Stimulated activated CD8-positive, alpha-beta memory T cell treated with anti-CD3 and anti-CD28 coated beads, Interleukin-2, amount 100 ng/mL, for 48 hours (primary cell): ENCODE data around the gene RRP1.

ENCODE experiments used
- DNase-seq, 2 donors: peaks; one replicate each; pipeline ENCODE4 v3.0.0-alpha.2; 2020; ENCODE audit warnings: low read depth in 2 of 2

RRP1 gene, protein sequence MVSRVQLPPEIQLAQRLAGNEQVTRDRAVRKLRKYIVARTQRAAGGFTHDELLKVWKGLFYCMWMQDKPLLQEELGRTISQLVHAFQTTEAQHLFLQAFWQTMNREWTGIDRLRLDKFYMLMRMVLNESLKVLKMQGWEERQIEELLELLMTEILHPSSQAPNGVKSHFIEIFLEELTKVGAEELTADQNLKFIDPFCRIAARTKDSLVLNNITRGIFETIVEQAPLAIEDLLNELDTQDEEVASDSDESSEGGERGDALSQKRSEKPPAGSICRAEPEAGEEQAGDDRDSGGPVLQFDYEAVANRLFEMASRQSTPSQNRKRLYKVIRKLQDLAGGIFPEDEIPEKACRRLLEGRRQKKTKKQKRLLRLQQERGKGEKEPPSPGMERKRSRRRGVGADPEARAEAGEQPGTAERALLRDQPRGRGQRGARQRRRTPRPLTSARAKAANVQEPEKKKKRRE

DNA sequence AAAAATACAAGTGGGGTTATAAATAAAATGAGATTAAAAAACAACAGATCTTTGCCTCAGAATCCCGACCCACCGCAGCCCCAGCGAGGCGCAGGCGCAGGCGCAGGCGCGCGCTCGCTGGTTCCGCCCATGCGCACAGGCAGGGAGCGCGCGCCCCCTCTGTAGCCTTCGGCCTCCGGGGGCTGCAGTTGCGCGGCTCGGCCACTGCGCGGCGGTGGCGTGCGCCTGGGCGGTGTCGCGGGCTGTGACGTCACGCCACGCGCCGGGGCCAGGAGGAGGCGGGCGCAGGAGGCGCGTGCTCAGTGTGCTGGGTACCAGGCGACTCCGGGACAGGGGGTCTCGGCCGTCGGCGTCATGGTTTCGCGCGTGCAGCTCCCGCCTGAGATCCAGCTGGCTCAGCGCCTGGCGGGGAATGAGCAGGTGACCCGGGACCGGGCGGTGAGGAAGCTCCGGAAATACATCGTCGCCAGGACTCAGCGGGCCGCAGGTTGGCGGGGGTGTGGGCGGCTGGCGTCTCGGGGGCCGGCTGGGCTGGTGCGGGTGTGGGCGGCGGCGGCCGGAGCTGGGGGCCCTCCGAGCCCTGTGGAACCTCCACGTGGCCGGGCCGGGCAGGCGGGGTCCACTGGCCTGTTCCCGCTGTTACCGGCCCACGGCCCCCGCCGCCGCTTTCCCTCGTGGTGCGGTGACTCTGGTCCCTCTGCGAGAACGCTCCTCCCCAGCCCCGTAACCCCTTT lies at the start of gene RRP1:
TSS of gene RRP1 (plus strand) at position 302 of the 734 bp plus-strand sequence. CDS start at position 355, 53 bp downstream.
- peak; percentile 89 to 91 for DNase-seq

DNA sequence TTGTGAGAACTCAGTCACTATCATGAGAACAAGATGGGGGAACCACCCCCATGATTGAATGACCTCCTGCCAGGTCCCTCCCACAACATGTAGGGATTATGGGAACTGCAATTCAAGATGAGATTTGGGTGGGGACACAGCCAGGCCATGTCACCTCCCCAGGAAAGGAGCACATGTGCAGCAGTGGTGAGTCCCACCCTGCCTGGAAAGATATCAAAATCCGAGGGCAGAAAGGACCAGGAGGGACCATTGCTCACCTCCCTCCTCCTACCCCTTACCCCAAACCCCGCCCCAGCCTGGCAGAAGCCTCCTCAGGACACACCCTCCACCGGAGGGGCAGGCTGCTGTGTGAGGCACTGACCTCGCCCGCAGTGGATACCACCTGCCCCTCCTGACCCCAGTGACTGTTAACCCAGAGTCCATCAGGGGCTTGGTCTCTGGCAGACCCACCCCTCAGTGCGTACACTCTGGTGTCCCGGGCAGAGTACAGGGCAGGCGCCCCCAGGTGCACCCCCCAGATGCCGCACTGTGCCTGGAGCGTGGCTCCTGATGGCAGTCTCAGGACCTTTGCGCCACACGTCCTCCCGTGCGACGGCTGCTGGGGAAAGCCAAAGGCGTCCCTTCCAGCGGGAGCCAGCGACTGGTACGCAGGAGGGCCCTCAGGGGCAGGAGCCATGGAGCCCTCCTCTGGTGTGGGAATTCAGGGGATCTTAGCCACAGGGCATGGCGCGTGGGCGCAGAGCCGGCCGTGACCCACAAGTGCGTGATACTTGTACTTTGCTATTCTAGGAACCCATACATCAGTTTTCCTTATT lies 49.5 kb upstream of the RRP1 start:
- DNase-seq, result no peak

DNA sequence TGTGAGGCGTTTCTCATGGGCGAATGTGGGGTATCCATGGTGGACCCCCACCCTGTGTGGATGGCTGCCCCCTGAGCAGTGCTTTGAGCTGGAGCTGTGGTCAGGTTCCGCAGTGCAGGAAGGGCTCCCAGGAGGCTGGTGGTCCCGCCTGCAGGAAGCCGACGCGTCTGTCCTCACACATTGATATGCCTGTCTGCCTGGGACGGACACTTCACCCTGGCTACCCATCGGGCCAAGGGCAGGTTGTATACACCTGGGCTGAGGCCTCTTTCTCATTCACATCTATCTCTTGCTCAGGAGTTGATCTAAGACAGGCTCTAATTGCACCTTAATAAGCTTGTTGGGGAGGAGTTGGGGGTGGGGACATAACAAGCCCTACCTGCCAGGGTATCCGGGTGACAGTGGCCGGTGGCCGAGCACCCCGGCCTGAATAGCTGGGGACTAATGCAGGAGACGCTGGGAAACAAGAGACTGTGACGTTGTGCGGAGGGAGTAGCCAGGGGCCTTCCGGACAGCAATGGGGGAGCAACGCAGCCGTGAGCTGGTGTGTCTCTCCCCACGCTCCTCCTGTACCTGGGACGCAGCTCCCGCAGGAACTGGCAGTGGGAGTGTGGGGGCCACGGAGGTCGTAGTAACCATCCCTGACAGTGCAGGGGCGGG lies 48.8 kb upstream of the RRP1 start:
- no peak for DNase-seq

- DNase-seq, result no peak
Observed at GRCh38 chr21:43741423-43742096, 47.8 kb upstream of the RRP1 start.

DNA sequence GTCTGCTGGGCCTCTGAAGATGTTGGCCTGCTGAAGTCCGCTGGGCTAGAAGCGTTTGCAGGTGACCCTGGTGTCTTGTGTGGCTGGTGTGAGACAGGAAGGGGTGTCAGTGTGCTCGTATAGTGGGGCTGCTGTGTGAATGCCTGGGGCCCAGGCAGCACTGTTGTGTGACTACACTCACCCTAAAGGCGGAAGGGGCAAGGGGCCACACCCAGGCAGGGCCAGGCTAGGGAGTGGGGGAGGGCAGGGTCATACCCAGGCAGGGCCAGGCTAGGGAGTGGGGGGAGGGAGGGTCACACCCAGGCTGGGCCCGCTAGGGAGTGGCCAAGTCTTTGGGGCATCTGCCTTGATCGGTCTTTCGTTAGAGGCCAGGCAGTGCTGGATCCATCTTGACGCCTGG lies 45.4 kb upstream of the RRP1 start:
- DNase-seq, result no peak

GRCh38 chr21:43744725-43745124 lies 44.7 kb upstream of the RRP1 start:
- no peak for DNase-seq

DNA sequence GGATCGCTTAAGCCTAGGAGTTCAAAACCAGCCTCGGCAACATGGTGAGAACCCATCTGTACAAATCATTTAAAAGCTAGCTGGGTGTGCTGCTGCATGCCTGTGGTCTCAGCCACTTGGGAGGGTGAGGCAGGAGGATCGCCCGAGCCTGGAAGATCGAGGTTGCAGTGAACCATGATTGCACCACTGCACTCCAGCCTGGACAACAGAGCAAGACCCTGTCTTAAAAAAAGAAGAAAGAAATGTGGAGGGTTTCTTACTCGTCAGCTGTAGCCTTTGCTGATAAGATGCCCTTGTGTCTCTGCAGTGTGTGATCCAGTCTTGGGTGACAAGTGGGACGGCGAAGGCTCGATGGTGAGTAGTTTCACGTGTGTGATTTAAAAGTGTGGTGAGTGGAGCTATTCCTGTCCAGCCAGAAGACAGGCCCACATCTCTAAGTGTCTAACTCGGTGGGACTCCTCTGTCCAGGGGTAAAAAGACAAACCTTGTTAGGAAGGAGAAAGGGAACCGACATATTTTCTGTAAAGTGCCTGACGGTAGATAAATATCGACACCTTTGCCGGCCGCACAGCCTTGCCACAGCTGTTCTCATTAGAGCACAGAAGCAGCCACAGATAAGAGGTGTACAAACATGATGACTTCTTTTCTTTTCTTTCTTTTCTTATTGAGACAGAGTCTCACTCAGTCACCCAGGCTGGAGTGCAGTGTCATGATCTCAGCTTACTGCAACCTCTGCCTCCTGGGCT lies 43.4 kb upstream of the RRP1 start:
- no peak for DNase-seq

- DNase-seq, result no peak
Observed at GRCh38 chr21:43748622-43749021, 40.8 kb upstream of the RRP1 start.

DNA sequence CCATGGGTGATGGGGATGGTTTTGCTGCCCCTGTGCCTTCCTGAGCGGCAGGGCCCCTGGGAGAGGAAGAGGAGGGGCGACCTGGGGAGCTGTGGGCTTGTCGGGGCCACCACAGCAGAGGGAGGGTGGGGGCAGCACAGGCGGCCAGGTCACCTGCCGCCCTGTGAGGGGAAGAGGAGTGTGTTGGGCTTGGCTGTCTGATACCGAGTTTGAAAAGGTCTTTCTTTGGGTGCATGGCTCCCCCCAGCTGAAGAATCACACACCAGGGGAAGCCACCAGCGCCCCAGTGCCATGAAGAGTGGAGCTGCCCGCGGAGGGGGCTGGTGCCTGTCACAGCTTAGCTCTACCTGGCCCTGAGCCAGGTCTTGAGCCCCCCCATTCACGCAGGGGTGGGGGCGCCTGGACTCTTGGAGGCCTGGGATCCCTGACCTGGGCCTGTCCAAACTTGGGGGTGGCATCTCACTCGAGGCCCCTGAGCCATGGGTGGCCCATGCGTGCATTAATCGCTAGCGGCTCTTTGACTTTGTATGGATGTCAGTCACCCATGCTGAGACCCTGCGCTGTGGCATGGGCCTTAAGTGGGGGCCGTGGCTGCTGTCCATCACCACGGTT lies 39.6 kb upstream of the RRP1 start:
- no peak for DNase-seq

GRCh38 chr21:43750339-43751033 lies 38.9 kb upstream of the RRP1 start:
- DNase-seq, result no peak

GRCh38 chr21:43751955-43752591 lies 37.3 kb upstream of the RRP1 start:
- DNase-seq, result no peak

DNA sequence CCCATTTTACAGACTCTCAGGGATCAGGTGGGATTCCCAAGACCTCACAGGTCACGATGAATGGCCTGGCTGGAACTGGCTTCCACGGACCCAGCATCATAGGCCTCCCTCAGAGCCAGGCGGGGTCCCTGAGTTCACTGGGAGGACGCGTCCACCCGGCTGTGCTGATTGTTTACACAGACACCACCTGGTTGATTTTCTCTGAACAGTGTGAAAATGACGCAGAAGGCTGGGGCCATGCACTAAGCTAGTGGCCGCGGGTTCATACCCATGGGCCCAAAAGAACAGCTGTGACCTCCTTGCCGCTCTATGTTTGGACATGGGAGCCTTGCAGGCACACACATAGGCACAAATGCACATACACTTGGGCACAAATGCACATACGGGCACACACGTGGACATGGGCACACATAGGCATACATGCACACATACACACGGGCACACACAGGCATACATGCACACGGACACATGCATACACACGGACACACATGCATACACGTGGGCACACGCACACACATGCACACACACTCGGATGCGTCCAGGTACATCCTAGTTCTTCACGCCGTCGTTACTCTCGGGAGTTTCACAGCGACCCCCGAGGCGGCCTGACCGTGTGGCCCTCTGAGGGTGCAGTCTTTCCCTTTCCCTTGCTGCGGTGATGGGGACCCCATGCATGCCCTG lies 36.5 kb upstream of the RRP1 start:
- DNase-seq, result no peak

DNA sequence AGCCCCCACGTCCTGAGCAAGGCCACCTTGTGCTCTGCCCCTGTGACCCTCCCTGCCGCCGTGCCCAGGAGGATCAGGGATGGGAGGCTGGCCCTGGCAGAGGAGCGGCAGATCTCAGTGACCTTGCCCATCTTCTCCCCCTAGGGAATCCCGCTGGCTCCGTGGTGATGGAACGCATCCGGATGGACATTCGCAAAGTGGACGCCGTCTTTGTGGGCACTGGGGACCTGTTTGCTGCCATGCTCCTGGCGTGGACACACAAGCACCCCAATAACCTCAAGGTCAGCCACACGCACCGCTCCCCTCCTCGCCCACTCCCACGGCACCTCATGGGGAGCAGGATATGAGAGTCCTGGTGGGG lies 36.0 kb upstream of the RRP1 start:
- DNase-seq, result no peak

DNA sequence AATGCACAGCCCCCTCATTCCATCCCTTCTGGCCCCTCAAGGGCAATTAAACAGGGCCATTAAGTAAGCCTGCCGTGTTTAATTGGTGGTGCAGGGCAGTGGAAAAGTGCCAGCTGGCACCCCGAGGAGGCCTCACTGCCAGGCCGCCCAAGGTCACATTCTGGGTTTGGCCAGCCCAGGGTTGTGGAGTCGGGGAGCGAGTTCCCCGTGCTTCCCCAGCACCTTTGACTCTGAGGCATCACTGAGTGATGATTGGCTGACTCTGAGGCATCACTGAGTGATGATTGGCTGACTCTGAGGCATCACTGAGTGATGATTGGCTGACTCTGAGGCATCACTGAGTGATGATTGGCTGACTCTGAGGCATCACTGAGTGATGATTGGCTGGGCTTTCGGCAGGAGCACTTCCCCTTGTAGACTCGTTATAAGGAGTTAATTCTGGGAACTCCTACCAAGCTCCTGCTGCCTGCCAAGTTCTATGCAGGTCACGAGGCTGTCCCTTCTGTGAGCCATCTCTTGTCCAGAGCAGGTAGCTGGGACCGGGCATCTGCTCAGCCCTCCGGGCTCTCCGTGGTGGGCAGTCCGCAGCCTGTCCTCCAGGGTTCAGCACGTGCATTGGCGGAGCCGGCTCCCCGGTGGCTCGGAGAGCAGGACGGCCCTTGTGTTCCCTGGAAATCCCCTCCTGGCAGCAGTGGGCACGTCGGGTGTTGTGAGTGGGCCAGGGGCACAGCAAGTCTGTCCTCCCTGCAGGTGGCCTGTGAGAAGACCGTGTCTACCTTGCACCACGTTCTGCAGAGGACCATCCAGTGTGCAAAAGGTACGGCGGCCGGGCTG lies 34.2 kb upstream of the RRP1 start:
- DNase-seq, result no peak

- DNase-seq, result no peak
Observed at GRCh38 chr21:43755820-43756594, 33.4 kb upstream of the RRP1 start.

DNA sequence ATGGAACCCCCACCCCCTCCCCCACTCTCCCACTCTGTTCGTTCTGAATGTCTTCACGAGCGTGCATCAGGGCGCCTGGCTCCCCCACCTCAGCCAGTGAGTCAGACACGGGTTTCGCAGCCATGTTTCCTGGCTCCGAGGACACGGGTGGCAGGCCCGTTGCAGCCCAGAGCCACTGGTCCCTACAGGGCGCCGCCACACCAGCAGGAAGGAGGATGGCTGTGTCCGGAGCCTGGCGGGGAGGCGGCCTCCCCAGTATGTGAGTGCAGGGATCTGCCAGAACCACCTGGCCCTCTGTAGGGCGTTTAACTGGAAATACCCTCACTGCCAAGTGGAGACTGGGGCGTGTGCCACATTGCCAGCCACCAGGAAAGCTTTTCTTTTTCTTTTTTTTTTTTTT lies 31.8 kb upstream of the RRP1 start:
- DNase-seq, result no peak
